HG02759 (cell line): Measurements from ENCODE around the gene FRS3.
A peak's percentile ranks its signal among the peaks of the same experiment; 100 is the strongest.

Experiments used
- ATAC-seq: cut with Tn5 transposase; IDR thresholded peaks from one replicate; pipeline ENCODE4 v1.9.1; 2021; ENCODE audit warnings: mild to moderate bottlenecking, moderate library complexity; ENCODE audit not compliant: unreplicated experiment

FRS3 gene

DNA sequence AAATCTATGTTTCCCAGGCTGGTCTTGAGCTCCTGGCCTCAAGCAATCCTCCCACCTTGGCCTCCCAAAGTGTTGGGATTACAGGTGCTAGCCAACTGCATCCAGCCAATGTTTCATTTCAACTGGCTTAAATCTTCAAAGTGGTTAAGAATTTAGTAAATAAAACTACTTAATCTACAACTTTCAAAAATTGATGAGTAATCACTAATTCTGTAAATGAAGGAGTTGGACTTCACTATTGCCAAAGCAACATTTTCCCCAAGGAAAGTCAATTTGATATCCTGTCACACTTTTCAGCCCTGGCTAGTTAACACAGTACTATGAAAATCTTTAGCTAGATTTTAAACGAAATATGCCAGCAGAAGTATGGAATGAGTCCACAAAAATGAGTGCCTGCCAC is 11.6 kb upstream of the FRS3 start:
- no peak for ATAC-seq

DNA sequence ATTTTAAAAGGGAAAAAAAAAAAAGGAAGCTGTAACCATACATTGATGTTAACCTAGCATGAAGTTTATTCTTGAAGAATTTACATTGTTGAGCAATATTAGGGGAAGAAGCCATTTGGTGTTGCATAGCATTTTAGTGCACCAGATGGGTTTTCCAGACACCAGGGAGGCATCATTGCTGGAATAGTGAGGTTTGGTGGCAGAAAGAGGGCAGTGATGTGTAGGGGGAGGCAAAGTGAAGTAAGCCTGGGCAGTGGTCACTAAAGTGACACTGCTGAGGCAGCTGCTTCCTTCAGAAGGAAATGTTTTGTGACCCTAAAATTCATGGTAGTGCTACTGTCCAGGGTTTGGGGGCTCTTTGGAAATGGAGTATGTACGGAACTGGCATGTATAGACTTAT is 10.3 kb upstream of the FRS3 start:
- ATAC-seq = no peak

DNA sequence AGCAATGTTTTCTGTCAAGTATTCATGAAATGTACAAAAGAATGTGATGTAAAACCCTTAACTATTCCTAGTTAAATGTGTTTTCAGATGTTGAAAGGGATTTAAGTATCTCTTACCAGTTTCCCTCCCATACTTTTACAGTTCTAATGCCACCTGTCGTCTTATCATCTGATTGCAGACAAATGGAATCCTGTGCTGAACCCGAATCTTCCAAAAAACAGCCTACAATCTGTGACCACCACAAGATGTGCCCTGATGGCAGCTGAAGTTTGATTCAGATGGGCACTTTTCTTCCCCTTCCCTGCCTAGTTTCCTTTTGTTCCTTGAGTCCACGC is 9.7 kb upstream of the FRS3 start:
- no peak for ATAC-seq

DNA sequence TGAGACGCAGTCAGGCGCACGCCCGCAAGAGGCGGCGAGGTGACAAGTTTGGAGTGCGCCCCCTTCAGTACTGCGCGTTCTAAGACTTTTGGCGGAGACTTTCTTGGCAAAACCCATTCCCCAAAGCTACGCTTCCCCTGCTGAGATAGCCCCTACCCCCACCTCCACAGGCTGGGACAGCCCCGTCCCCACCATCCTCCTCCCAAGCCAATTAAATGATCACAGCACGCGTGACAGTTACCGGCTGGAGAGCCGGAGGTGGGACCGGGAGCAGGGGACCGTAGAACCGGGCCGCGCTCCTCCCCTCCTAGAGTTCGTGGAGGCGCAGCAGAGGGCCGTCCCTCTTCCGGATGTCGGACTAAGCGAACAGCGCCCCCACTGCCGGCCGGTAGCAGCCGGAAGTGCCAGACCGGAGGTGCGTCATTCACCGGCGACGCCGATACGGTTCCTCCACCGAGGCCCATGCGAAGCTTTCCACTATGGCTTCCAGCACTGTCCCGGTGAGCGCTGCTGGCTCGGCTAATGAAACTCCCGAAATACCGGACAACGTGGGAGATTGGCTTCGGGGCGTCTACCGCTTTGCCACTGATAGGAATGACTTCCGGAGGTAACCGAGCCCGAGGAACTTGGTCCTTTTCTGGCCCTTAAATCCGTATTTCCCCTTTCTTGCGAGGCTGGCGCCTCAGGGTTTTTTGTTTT is 7.7 kb upstream of the FRS3 start, which contains the start of gene TOMM6:
Gene TOMM6 (plus strand): TSS at position 476 of the 699 bp plus-strand sequence. CDS start 4 bp downstream, at position 480.
- ATAC-seq = peak; percentile 77

DNA sequence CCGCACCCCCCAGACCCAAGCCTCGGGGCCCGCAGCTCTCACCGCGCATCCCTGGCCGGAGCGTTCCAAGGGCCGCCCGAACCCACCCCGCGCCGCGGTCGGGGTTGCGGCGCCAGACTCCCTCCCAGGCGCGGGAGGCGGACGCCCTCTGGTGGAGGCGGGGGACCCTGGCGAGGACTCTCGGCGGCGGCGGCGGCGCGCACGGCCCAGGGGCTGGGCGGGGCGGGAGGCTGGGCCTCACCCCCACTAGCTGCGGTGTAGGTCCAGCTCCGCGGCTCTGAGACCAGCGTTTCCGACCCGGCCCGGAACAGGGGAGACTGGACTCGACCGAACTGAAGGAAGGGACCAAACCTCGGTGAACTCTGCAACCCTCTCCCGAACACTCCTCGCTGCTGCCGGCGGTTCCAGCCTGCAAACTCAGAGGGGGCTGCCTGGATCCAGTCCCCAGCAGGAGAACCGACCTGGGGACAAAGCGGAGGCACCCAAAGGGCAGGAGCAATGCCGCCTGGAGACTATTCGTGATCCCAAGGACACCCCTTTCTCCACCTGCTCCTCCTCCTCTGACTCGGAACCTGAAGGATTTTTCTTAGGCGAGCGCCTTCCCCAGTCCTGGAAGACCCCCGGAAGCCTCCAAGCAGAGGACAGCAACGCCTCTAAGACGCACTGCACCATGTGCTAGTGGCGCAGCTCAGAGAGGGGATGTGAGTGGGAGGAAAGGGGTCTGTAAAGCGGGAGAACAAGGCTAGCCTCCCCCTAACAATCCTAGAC is 6.9 kb upstream of the FRS3 start:
- ATAC-seq = peak; percentile 64

DNA sequence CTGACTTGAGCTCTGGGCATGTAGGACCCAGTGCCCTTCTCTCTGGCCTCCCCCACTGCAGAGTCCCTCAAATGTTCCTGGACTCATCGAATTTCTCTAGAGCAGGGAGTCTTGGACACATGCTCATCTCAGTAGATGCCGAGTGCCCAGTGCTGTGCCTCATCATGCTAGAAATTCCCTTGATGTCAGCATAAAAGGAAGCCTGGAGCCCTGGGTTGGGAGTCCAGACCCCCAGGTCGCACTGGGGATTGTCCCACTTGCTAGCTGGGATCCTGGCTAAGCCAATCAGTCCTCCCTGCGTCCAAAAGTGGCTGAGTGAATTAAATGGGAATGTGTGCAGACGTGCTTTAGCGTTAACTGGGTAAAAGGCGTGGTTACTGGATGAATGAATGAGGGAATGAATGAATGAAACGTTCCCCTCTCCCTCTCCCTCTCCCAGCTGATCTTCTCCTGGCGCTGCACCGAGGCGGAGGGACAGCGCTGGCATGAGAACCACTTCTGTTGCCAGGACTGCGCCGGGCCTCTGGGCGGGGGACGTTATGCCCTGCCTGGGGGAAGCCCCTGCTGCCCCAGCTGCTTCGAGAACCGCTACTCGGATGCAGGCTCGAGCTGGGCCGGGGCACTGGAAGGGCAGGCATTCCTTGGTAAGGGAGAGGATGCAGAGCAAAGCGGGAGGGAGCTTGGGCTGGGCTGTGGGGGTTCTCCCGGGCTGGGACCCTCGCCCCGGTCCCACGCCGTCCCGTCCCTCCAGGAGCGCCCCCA is 6.2 kb upstream of the FRS3 start:
- peak; percentile 1 for ATAC-seq

DNA sequence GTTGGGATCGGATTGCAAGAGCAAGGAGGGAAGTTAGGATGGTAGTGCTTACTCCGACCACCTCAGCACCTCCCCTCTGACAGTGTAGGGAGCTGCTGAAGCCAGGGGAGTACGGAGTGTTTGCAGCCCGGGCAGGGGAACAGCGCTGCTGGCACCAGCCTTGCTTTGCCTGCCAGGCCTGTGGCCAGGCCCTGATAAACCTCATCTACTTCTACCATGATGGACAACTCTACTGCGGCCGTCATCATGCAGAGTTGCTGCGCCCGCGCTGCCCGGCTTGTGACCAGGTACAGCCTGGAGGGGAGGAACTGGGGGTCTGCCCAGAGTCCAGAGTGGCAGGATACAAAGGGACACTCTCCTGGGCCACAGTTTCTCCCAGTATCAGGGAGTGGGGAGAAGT is 5.6 kb upstream of the FRS3 start:
- ATAC-seq = no peak

DNA sequence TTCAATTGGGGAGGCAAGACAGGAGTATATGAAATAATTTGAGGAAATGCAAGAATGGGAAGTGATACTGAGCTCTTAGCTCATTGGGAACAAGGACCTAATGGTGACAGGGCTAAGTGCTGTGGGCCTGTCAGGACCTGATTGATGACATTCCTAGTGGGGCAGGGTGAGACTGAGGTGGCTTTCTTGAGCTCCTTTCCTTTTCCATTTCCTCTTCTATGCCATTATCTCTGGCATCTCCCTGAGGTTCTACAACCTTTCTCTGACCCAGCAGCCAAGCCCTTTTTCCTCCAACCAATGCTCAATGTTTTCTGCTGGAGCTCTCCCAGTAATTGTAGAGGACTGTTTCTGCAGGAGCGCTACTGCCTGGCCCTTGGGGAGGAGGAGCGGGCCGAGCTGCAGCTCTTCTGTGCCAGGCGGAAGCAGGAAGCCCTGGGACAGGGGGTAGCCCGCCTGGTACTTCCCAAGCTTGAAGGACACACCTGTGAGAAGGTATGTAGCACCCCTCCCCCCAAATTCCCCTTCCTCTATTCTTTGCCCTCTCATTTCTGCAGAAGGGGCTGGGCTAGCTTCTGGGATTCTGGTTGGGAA is 5.0 kb upstream of the FRS3 start:
- ATAC-seq = no peak

DNA sequence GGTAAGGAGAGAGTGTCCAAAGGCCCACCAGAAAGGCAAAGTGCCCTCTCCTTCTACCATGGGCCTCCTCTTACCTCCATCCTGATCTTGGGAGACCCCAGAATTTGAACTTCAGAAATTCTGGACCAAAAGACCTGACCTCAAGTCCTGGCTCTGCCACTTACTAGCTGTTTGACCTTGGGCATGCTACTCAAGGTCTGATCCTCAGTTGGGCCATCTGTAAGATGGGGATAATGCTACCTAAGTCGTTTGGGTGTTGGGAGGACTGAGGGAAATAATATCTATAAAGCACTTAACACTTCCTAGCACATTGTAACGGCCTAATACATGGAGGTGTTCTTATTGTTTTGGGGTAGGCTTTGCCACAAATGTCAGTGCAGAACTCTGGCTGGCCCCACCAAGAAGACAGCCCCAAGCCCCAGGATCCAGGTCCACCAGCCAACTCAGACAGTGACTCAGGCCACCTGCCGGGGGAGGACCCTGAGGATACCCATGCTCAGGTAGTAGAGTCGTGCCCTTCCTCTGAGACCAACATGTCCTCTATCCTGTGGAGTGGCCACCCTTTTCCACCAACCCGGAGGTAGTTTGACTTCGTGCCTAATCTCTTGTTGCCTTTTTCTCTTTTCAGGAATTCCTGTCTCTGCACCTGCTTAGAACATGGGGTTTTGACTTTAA is 3.5 kb upstream of the FRS3 start:
- ATAC-seq = no peak

DNA sequence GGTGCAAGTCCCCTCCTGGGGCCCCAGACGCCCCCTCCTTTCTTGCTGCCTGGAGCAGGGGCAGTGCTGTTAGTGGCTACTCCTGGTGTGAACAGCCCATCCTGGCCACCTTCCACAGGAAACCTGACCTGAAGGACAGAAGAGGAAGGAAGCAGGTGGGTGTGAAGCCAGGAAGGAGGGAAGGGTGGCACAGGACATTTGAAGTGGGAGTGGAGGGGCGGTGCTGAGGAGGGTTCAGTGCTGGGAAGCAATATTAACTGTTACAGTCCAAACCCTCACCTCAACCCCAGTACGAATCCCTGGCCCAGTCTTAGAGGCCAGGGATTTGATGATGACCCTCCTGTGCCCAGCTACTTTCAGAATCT is 1.6 kb upstream of the FRS3 start:
- no peak for ATAC-seq

DNA sequence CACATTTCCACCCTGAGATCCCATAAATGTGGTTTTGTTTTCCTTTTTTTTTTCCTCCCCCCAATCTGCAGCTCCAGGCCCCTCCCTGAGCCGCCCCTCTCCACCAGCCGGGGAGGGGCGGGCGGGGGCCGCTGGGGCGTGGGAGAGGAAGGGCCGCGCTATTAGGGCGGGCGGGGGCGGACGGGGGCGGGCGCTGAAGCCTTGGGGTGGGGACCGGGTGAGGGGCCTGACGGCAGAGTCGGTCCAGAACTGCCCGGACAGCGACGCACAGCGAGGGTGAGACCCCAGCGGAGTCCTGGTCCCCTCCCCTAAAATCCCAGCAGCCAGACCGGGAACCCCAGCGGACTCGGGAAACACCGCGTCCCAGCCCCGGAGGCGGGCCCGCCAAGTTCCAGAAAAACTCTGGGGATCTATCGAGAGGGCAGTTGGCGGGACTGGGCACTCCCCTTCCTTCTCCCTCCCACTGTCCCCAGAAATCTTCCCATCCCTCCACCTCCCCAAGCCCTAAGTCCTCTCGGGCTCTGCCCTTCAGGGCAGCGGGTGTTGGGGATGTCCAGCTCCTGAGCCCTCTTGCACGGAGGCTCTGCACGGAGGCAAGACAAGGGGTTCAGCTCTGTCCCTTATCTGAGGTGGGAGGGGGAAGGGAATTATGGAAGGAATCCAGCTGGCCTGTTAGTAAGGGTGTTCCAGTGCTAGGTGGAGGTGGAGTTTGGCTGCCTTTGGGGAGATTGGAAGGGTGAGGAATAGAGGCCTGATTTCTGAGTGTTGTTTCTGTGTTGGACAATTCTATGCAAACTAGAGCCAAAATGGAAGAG is 1.1 kb upstream of the FRS3 start, which contains the start of gene PRICKLE4:
Gene PRICKLE4 (plus strand): TSS at position 232 of the 815 bp plus-strand sequence. CDS start 2,692 bp downstream, outside the sequence.
- no peak for ATAC-seq

DNA sequence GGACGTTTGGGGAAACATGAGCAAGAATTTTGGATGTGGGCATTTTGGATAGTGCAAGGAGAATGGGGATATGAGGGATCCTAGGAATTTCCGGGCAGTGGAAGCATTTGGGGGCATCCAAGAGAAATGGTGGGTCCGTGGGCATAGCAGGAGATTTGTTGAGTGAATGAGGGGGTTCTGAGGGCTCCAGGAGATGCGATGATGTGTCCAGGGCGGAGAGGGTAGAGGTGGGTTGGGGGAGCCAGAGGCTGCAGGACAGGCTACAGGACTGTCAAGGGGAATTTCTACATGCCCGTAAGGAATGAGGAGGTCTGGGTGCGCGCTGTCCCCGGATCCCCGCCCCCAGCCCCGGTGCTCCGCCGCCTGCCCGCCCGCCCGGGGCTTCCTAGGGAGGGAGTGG is 364 bp downstream of the FRS3 start:
- peak; percentile 26 for ATAC-seq

DNA sequence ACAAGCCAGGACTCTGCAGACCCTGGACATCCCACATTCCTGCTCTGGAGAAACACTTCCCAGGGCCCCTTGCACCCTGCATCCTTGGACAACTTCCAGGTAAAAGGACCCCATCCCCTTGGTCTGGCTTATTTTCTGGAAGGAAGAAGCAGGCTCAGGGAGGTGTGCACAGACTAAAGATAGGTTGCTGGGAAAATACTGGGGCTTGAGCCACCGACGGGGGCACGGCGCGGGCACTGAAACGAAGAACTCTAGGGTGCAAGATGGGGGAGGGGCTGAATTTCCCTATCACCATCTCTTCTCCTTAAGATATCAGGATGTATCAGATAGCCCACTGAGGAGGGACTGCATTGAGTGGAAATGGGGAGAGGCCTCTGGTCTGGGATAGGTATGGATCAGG is 805 bp downstream of the FRS3 start:
- ATAC-seq = no peak

DNA sequence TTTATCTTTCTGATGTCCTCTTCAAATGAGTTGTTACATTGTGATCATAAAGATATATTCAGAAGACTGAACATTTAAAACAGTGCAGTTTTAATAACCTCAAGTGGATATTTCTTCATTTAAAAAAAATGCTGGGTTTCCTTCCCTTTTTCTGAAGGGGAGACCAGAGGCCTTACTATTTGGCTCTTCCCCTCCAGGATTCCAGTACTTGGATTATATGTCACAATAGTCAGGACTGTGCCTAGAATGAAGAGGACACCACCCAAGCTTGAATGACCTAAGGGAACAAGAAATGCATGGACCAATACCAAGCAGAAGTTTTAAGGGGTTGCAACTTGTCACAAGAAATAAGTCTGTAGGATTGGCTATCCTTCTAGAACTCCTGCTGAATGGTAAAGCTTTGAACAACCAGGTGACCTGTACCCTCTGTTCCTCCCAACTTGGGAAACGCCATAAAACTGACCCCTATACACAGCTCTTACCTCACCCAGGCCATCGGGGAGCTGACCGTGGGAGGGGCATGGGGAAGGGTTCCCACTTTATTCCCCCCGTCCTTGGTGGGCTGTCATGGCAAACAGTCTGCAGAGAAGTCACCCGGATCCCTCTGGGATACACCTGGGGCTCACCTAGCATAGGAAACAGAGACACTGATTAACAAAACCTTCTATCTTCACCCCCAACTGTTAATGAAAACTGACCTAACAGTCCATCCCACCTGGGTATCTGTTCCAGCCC is 2.0 kb downstream of the FRS3 start:
- ATAC-seq = no peak

DNA sequence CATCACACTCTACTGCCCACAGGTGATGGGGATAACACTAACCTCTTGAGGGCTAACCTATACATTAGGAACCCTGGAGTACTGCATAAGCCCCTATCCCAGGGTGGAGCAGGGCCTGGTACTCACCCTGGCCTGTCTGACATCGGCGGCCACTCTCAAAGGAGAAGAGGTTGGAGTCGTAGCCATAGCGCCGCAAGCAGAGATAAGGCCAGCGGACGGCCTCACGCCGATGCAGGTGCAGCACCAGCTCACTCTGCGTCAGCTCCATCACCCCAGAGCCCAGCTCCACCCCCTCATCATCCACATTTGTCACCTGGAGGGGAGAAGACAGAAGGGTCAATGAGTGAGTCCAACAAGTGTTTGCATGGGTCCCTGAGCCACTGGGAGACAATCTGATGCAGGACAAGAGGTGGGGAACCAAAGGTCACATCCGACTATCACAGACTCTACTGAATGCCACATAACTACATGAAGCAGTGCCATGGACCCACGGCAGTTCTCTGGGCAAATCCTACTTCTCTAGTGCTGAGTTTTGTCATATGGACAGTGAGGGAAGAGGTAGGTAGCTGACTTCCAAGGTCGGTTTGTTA is 4.3 kb downstream of the FRS3 start:
- ATAC-seq = no peak

DNA sequence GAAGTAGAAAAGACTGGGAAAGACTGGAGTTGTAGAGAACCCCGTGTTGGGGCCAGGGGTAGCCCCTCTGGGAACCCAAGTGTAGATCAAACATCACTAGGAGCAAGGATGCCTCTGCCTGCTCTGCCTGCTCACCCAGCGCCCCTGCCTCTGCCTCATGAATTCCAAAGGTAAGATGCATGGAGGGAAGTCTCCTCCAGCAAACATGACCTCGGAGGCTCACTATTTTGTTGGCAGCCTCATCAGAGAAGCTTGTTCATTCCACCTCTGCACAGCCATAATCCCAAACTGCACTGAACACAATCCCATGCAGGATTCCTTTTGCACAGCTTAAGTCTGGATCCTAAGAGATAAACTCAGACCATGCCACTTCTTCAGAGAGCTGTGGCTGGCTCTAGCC is 4.9 kb downstream of the FRS3 start:
- ATAC-seq = no peak

DNA sequence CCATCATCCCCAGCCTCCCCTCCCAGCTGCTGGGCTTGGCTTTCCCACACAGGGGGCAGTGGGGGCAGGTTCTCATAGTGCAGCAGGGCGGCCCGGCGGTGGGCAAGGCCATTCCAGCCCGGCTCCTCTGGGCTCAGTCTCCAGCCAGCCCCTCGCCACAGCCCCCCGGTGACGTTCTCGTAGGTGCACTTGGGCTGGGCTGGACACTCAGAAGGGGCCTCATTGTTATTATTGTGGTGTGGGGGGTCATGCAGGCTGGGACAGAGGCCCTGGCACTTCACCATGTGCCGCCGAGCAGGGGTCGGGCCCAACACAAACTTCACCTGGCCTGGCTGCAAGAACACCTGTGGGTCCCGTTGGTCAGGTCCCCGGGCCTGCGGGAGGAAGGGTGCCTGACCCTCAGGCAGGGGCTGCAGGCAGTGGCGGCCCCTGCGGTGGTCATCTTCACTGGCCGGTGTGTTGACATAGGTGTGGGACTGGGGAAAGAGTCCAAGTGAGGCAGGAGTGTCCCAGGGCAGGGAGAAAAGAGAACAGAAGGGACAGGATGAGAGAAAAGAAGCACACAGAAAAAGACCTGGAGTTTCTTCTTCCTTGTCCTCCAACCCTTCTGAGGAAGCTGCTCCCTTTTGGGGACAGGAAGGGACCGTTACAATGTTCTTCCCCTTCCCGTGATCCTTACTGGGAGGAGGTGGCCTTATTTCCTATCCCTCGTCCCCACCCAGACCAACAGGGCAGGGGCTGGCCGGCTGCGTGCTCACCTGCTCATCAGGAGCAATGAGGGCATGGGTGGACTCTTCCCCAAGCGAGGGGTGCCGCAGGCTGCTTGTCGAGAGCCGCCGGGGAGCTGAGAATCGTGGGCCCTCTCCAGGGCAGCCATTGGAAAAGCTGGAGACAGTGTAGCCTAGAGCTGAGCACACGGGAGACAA is 8.4 kb downstream of the FRS3 start:
- no peak for ATAC-seq
